MCF 10A (cell line): ENCODE results near the gene CX3CL1. TPM values are rescaled to one million over a fixed set of nuclear protein-coding genes. Genes with fewer than 3 reads are reported as not detected.

Experiments used
- BruUV-seq: library from RNA; stranded (reverse); fragments of 400-500 nt; replicated peaks from 2 replicates; lab custom pipeline; 2021; lab: Mats Ljungman, UMichigan
- CTCF ChIA-PET: fragments of 300-600 bp; sonication (Branson Sonifier 250); formaldehyde crosslinking; extraction: SDS; loops from one replicate; lab custom pipeline; 2021; ENCODE audit warnings: antibody characterized with exemption, inconsistent platforms; lab: Yijun Ruan, JAX
- POLR2A ChIA-PET: fragments of 300-600, 350-650 bp; sonication (Branson Sonifier 250); formaldehyde crosslinking; extraction: SDS; loops from one replicate; lab custom pipeline; 2020; ENCODE audit warnings: antibody characterized with exemption, inconsistent platforms; lab: Yijun Ruan, JAX
- DNase-seq: peaks from one replicate; pipeline ENCODE4 v3.0.0-alpha.2; 2018; ENCODE audit not compliant: unreplicated experiment
- H3K27ac Mint-ChIP-seq: one replicate; pipeline ENCODE4 v1.8.0; 2022; ENCODE audit warnings: mild to moderate bottlenecking, low read depth, mixed read lengths; ENCODE audit not compliant: unreplicated experiment
- H3K27me3 Mint-ChIP-seq: one replicate; pipeline ENCODE4 v1.8.0; 2022; ENCODE audit warnings: mixed read lengths; ENCODE audit not compliant: insufficient read depth, unreplicated experiment
- H3K36me3 Mint-ChIP-seq: one replicate; pipeline ENCODE4 v1.8.0; 2022; ENCODE audit warnings: mild to moderate bottlenecking, moderate library complexity, mixed read lengths; ENCODE audit not compliant: insufficient read depth, unreplicated experiment
- H3K4me1 Mint-ChIP-seq: one replicate; pipeline ENCODE4 v1.8.0; 2022; ENCODE audit warnings: mixed read lengths; ENCODE audit not compliant: insufficient read depth, unreplicated experiment
- H3K4me3 Mint-ChIP-seq: one replicate; pipeline ENCODE4 v1.8.0; 2022; ENCODE audit warnings: mild to moderate bottlenecking, moderate library complexity, mixed read lengths; ENCODE audit not compliant: unreplicated experiment
- H3K9me3 Mint-ChIP-seq: one replicate; pipeline ENCODE4 v1.8.0; 2022; ENCODE audit warnings: mixed read lengths; ENCODE audit not compliant: unreplicated experiment
- intact Hi-C: fragments of 100-400 bp; cut with micrococcal nuclease; formaldehyde crosslinking; loops from 2 replicates; pipeline ENCODE4 v1.14.1; 2022
- total RNA-seq: library from RNA; stranded (reverse); gene quantifications from 2 replicates; pipeline ENCODE4 v1.2.3, GENCODE V29; 2022
- TF ChIP-seq, protein P1 (sequence below): fragments of 200-600 bp; IDR thresholded peaks from one replicate; pipeline ENCODE4 v1.8.0; 2022; ENCODE audit warnings: antibody characterized with exemption, mild to moderate bottlenecking; ENCODE audit not compliant: unreplicated experiment

CX3CL1 gene
- total RNA-seq, 1 experiment from 2014 or later, result not detected

DNA sequence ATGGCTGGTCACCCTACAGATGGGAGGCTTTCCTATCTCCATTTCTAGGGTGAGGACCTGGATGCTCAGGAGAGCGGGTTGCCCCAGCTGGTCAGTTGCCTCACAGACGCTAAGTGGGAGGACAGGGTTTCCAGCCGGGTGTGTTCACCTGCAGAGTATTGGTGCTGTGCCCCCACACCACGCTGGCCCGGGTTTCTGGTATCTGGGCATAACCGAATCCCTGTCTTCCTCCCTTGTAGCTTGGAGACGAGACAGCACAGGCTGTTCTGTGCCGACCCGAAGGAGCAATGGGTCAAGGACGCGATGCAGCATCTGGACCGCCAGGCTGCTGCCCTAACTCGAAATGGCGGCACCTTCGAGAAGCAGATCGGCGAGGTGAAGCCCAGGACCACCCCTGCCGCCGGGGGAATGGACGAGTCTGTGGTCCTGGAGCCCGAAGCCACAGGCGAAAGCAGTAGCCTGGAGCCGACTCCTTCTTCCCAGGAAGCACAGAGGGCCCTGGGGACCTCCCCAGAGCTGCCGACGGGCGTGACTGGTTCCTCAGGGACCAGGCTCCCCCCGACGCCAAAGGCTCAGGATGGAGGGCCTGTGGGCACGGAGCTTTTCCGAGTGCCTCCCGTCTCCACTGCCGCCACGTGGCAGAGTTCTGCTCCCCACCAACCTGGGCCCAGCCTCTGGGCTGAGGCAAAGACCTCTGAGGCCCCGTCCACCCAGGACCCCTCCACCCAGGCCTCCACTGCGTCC is 9.7 kb downstream of the CX3CL1 start:
- no peaks in the 10 kb centered on the region for H3K27me3 Mint-ChIP-seq
- TF ChIP-seq, protein P1, sequence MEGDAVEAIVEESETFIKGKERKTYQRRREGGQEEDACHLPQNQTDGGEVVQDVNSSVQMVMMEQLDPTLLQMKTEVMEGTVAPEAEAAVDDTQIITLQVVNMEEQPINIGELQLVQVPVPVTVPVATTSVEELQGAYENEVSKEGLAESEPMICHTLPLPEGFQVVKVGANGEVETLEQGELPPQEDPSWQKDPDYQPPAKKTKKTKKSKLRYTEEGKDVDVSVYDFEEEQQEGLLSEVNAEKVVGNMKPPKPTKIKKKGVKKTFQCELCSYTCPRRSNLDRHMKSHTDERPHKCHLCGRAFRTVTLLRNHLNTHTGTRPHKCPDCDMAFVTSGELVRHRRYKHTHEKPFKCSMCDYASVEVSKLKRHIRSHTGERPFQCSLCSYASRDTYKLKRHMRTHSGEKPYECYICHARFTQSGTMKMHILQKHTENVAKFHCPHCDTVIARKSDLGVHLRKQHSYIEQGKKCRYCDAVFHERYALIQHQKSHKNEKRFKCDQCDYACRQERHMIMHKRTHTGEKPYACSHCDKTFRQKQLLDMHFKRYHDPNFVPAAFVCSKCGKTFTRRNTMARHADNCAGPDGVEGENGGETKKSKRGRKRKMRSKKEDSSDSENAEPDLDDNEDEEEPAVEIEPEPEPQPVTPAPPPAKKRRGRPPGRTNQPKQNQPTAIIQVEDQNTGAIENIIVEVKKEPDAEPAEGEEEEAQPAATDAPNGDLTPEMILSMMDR, result no peak
- no peaks in the 10 kb centered on the region for H3K9me3 Mint-ChIP-seq
- CTCF ChIA-PET, result interaction anchor here (0.7 to 0.9 kb wide), 2 partner anchors 37 to 374 kb away, joined by 3 to 4 read pairs; no protein-coding TSS in a partner anchor
- no TSS peak for BruUV-seq
- intact Hi-C loops, result no loop called here
- peaks cover 10% of the 10 kb centered on the region for H3K4me1 Mint-ChIP-seq
- POLR2A ChIA-PET, result interaction anchor here (0.6 kb wide), 1 partner anchor 65 kb away, joined by 3 read pairs; the partner anchor contains the start of genes CIAPIN1 and COQ9
- no peak overlapping the region for H3K4me3 Mint-ChIP-seq
- no peaks in the 10 kb centered on the region for H3K36me3 Mint-ChIP-seq
- no peak for DNase-seq
- no peak overlapping the region for H3K27ac Mint-ChIP-seq

DNA sequence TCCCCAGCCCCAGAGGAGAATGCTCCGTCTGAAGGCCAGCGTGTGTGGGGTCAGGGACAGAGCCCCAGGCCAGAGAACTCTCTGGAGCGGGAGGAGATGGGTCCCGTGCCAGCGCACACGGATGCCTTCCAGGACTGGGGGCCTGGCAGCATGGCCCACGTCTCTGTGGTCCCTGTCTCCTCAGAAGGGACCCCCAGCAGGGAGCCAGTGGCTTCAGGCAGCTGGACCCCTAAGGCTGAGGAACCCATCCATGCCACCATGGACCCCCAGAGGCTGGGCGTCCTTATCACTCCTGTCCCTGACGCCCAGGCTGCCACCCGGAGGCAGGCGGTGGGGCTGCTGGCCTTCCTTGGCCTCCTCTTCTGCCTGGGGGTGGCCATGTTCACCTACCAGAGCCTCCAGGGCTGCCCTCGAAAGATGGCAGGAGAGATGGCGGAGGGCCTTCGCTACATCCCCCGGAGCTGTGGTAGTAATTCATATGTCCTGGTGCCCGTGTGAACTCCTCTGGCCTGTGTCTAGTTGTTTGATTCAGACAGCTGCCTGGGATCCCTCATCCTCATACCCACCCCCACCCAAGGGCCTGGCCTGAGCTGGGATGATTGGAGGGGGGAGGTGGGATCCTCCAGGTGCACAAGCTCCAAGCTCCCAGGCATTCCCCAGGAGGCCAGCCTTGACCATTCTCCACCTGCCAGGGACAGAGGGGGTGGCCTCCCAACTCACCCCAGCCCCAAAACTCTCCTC is 10.4 kb downstream of the CX3CL1 start:
- POLR2A ChIA-PET, result no interaction called here
- no peaks in the 10 kb centered on the region for H3K9me3 Mint-ChIP-seq
- no TSS peak for BruUV-seq

DNA sequence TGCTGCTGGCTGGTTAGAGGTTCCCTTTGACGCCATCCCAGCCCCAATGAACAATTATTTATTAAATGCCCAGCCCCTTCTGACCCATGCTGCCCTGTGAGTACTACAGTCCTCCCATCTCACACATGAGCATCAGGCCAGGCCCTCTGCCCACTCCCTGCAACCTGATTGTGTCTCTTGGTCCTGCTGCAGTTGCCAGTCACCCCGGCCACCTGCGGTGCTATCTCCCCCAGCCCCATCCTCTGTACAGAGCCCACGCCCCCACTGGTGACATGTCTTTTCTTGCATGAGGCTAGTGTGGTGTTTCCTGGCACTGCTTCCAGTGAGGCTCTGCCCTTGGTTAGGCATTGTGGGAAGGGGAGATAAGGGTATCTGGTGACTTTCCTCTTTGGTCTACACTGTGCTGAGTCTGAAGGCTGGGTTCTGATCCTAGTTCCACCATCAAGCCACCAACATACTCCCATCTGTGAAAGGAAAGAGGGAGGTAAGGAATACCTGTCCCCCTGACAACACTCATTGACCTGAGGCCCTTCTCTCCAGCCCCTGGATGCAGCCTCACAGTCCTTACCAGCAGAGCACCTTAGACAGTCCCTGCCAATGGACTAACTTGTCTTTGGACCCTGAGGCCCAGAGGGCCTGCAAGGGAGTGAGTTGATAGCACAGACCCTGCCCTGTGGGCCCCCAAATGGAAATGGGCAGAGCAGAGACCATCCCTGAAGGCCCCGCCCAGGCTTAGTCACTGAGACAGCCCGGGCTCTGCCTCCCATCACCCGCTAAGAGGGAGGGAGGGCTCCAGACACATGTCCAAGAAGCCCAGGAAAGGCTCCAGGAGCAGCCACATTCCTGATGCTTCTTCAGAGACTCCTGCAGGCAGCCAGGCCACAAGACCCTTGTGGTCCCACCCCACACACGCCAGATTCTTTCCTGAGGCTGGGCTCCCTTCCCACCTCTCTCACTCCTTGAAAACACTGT is 11.3 kb downstream of the CX3CL1 start:
- Mint-ChIP-seq H3K27ac (no peak overlapping the region), H3K27me3 (no peaks in the 10 kb centered on the region), H3K4me3 (no peak overlapping the region), H3K9me3 (no peaks in the 10 kb centered on the region), H3K4me1 (peaks cover 8% of the 10 kb centered on the region), H3K36me3 (no peaks in the 10 kb centered on the region)
- DNase-seq, result no peak
- TF ChIP-seq, protein P1, result no peak
- CTCF ChIA-PET, result interaction anchor here (0.6 kb wide), 2 partner anchors 33 to 484 kb away, joined by 3 read pairs; no protein-coding TSS in a partner anchor
- intact Hi-C loops, result no loop called here
- BruUV-seq, result no TSS peak
- POLR2A ChIA-PET, result no interaction called here

More for the DNA sequence above, 10.4 kb downstream of the CX3CL1 start:
- Mint-ChIP-seq H3K36me3 (no peaks in the 10 kb centered on the region), H3K27me3 (no peaks in the 10 kb centered on the region), H3K27ac (no peak overlapping the region), H3K4me1 (peaks cover 9% of the 10 kb centered on the region), H3K4me3 (no peak overlapping the region)
- intact Hi-C loops, result no loop called here
- CTCF ChIA-PET, result interaction anchor here (0.6 kb wide), 1 partner anchor 485 kb away, joined by 3 read pairs; no protein-coding TSS in a partner anchor
- DNase-seq, result no peak
- TF ChIP-seq, protein P1, result no peak
